Measurements from ENCODE around the gene MCRIP1. TPM values are rescaled to one million over a fixed set of nuclear protein-coding genes. Genes with fewer than 3 reads are reported as not detected.

Gene MCRIP1
- polyA plus RNA-seq, 1 donor (not counting 4 experiments of a cell fraction or from before 2014, with no cell fraction given): 17.7 TPM

GRCh38 chr17:81794509-81794908 is 38.6 kb downstream of the MCRIP1 start:
- Histone ChIP-seq H3K4me2 (ENCODE audit: control insufficient read depth, extremely low read depth, insufficient read depth, low read depth, low read length) (no peak overlapping the region), H3K27ac (ENCODE audit: control insufficient read depth, insufficient read depth, low read length) (no peak overlapping the region), H2AFZ (ENCODE audit: control insufficient read depth, low read length) (no peak overlapping the region), H3K9me3 (ENCODE audit: control insufficient read depth, low read depth, low read length) (no peaks in the 10 kb centered on the region), H4K20me1 (ENCODE audit: control insufficient read depth, extremely low read depth, insufficient read depth, low read length) (no peaks in the 10 kb centered on the region), H3K36me3 (ENCODE audit: control insufficient read depth in 2 of 2, extremely low read depth in 1 of 2, insufficient read depth in 2 of 2, low read length in 2 of 2) (no peaks in the 10 kb centered on the region), H3K4me1 (ENCODE audit: control insufficient read depth, extremely low read depth, insufficient read depth, low read length) (no peaks in the 10 kb centered on the region), H3K27me3 (ENCODE audit: control insufficient read depth, extremely low read depth, insufficient read depth, low read length) (no peaks in the 10 kb centered on the region), H3K9me1 (ENCODE audit: control insufficient read depth, extremely low read depth, insufficient read depth, low read length) (no peaks in the 10 kb centered on the region), H3K79me2 (ENCODE audit: control insufficient read depth, insufficient read depth, low read length) (no peaks in the 10 kb centered on the region), H3K9ac (ENCODE audit: control insufficient read depth, extremely low read depth, insufficient read depth, low read length) (no peak overlapping the region), H3K4me3 (ENCODE audit: control insufficient read depth in 2 of 3, extremely low read depth in 1 of 3, insufficient read depth in 2 of 3, low read depth in 1 of 3, low read length in 3 of 3) (no peak overlapping the region)
- FAIRE-seq (no peak), DNase-seq (ENCODE audit: low read depth, low spot score) (no peak)
- TF ChIP-seq CTCF (optimal IDR thresholded peaks at IDR 0.05 in 1 of 3, IDR thresholded peaks at IDR 0.05 in 1 of 3, conservative IDR thresholded peaks at IDR 0.05 in 1 of 3; ENCODE audit: extremely low read depth in 1 of 3, insufficient read depth in 2 of 3, low read length in 3 of 3) (no peak), EZH2 (IDR thresholded peaks at IDR 0.05; ENCODE audit: low read length) (no peak)
- dilution Hi-C loops (cut with MboI; ENCODE audit: extremely low pct_ligation_motif_present, low sequenced_read_pairs): no loop called here

DNA sequence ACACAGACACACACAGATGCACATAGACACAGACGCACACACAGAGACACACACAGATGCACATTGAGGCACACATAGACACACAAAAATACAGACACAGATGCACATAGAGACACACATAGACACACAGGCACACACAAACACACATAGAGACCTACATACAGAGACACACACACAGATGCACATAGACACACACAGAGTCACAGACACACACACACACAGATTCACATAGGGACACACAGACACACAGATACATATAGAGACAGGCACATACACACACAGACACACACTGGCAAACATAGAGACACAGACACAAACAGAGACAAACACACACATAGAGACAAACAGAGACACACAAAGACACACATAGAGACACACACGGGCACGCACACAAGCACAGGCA is 39.0 kb downstream of the MCRIP1 start:
- Histone ChIP-seq H3K4me2 (ENCODE audit: control insufficient read depth, extremely low read depth, insufficient read depth, low read depth, low read length) (no peak overlapping the region), H3K9me3 (ENCODE audit: control insufficient read depth, low read depth, low read length) (no peaks in the 10 kb centered on the region), H3K27me3 (ENCODE audit: control insufficient read depth, extremely low read depth, insufficient read depth, low read length) (no peaks in the 10 kb centered on the region), H2AFZ (ENCODE audit: control insufficient read depth, low read length) (no peak overlapping the region), H3K79me2 (ENCODE audit: control insufficient read depth, insufficient read depth, low read length) (no peaks in the 10 kb centered on the region), H3K36me3 (ENCODE audit: control insufficient read depth in 2 of 2, extremely low read depth in 1 of 2, insufficient read depth in 2 of 2, low read length in 2 of 2) (no peaks in the 10 kb centered on the region), H4K20me1 (ENCODE audit: control insufficient read depth, extremely low read depth, insufficient read depth, low read length) (no peaks in the 10 kb centered on the region), H3K9ac (ENCODE audit: control insufficient read depth, extremely low read depth, insufficient read depth, low read length) (no peak overlapping the region), H3K4me1 (ENCODE audit: control insufficient read depth, extremely low read depth, insufficient read depth, low read length) (no peaks in the 10 kb centered on the region), H3K4me3 (ENCODE audit: control insufficient read depth in 2 of 3, extremely low read depth in 1 of 3, insufficient read depth in 2 of 3, low read depth in 1 of 3, low read length in 3 of 3) (no peak overlapping the region), H3K9me1 (ENCODE audit: control insufficient read depth, extremely low read depth, insufficient read depth, low read length) (no peaks in the 10 kb centered on the region), H3K27ac (ENCODE audit: control insufficient read depth, insufficient read depth, low read length) (no peak overlapping the region)
- no peak for FAIRE-seq
- DNase-seq (ENCODE audit: low read depth, low spot score): no peak
- dilution Hi-C loops (cut with MboI; ENCODE audit: extremely low pct_ligation_motif_present, low sequenced_read_pairs): no loop called here
- TF ChIP-seq CTCF (optimal IDR thresholded peaks at IDR 0.05 in 1 of 3, IDR thresholded peaks at IDR 0.05 in 1 of 3, conservative IDR thresholded peaks at IDR 0.05 in 1 of 3; ENCODE audit: extremely low read depth in 1 of 3, insufficient read depth in 2 of 3, low read length in 3 of 3) (no peak), EZH2 (IDR thresholded peaks at IDR 0.05; ENCODE audit: low read length) (no peak)
